ENCODE results near the gene GRIN2A. TPM values are rescaled to one million over a fixed set of nuclear protein-coding genes. Genes with fewer than 3 reads are reported as not detected.
"Not testable (repeated sequence)": the region's sequence is repeated elsewhere in the genome, so short reads cannot be mapped to it uniquely, and the experiment has no call there.

The GRIN2A gene
- polyA plus RNA-seq, 4 donors = 0.13 to 0.27 (median 0.19) TPM; not detected in 1

- DNase-seq = no peak
- no peak overlapping the region for H3K4me3 ChIP-seq (ENCODE audit: low read depth in 1 of 3, low read length in 3 of 3)
Observed at GRCh38 chr16:9900576-9900975, 281.7 kb downstream of the GRIN2A start.

DNA sequence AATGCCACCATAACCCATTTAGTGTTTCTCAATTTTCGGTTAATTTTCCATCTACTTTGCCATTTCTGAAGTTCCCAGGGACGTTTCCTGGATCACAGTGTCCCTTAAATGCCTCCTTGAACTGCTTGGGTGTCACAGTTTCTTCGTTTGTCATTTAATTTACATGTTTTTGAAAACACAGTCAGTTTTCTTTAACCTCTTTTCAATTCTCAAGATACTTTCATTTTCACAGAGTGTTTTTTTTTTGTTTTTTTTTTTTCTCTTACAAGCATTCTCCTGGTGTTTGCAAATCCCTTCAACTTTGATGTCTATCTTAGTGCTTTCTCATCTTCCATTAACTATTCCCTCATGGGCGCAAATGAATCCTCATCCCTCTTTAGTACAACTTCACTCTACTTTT lies 283.7 kb downstream of the GRIN2A start:
- no peak overlapping the region for H3K27ac ChIP-seq (ENCODE audit: low read depth in 1 of 3, low read length in 2 of 3)
- DNase-seq = no peak
- H3K4me3 ChIP-seq (ENCODE audit: low read depth in 1 of 3, low read length in 3 of 3) = no peak overlapping the region
- no peaks in the 10 kb centered on the region for H3K27me3 ChIP-seq (ENCODE audit: control insufficient read depth in 3 of 3, insufficient read depth in 3 of 3, low read length in 3 of 3)
- FAIRE-seq = no peak
- no peaks in the 10 kb centered on the region for H3K36me3 ChIP-seq (ENCODE audit: control insufficient read depth in 3 of 3, insufficient read depth in 2 of 3, low read depth in 1 of 3, low read length in 3 of 3)
- WGBS, 3 donors = 42 to 57% (median 48%) methylated on average over 4 of the region's 4 CpGs
- H3K4me1 ChIP-seq (ENCODE audit: control insufficient read depth in 3 of 3, insufficient read depth in 2 of 3, low read depth in 1 of 3, low read length in 2 of 3) = no peaks in the 10 kb centered on the region
- H3K9me3 ChIP-seq (ENCODE audit: control insufficient read depth in 2 of 2, insufficient read depth in 1 of 2, low read depth in 1 of 2, low read length in 1 of 2) = no peaks in the 10 kb centered on the region

More at GRCh38 chr16:9900576-9900975, 281.7 kb downstream of the GRIN2A start:
- Histone ChIP-seq H3K36me3 (ENCODE audit: control insufficient read depth in 3 of 3, insufficient read depth in 2 of 3, low read depth in 1 of 3, low read length in 3 of 3) (no peaks in the 10 kb centered on the region), H3K27ac (ENCODE audit: low read depth in 1 of 3, low read length in 2 of 3) (no peak overlapping the region), H3K4me1 (ENCODE audit: control insufficient read depth in 3 of 3, insufficient read depth in 2 of 3, low read depth in 1 of 3, low read length in 2 of 3) (no peaks in the 10 kb centered on the region), H3K27me3 (ENCODE audit: control insufficient read depth in 3 of 3, insufficient read depth in 3 of 3, low read length in 3 of 3) (no peaks in the 10 kb centered on the region), H3K9me3 (ENCODE audit: control insufficient read depth in 2 of 2, insufficient read depth in 1 of 2, low read depth in 1 of 2, low read length in 1 of 2) (no peaks in the 10 kb centered on the region)
- FAIRE-seq = no peak
- WGBS, 3 donors = 65 to 86% (median 68%) methylated on average over 4 of the region's 4 CpGs

GRCh38 chr16:9898124-9898523 lies 284.1 kb downstream of the GRIN2A start:
- H3K27me3 ChIP-seq (ENCODE audit: control insufficient read depth in 3 of 3, insufficient read depth in 3 of 3, low read length in 3 of 3) = no peaks in the 10 kb centered on the region
- DNase-seq (no peak), FAIRE-seq (no peak)
- H3K4me3 ChIP-seq (ENCODE audit: low read depth in 1 of 3, low read length in 3 of 3) = no peak overlapping the region
- H3K4me1 ChIP-seq (ENCODE audit: control insufficient read depth in 3 of 3, insufficient read depth in 2 of 3, low read depth in 1 of 3, low read length in 2 of 3) = no peaks in the 10 kb centered on the region
- no peak overlapping the region for H3K27ac ChIP-seq (ENCODE audit: low read depth in 1 of 3, low read length in 2 of 3)
- no peaks in the 10 kb centered on the region for H3K9me3 ChIP-seq (ENCODE audit: control insufficient read depth in 2 of 2, insufficient read depth in 1 of 2, low read depth in 1 of 2, low read length in 1 of 2)
- H3K36me3 ChIP-seq (ENCODE audit: control insufficient read depth in 3 of 3, insufficient read depth in 2 of 3, low read depth in 1 of 3, low read length in 3 of 3) = no peaks in the 10 kb centered on the region
- 81% methylated on average over 2 of the region's 2 CpGs for whole genome bisulfite sequencing, 3 donors

DNA sequence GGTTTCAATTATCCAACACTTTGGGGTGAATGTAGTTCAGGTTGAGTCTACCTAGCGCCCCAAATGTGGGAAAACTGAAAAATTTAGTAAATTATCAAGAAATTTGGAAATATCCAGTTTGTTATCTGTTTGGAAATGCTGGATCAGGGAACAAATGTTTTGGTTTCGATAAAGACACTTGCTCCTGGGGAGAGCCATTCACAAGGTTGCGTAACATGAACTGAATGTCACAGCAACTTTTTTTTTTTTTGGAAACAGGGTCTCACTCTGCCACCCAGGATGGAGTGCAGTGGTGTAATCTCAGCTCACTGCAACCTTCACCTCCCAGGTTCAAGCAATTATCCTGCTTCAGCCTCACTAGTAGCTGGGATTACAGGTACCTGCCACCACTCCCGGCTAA lies 286.4 kb downstream of the GRIN2A start:
- Histone ChIP-seq H3K27me3 (ENCODE audit: control insufficient read depth in 3 of 3, insufficient read depth in 3 of 3, low read length in 3 of 3) (no peaks in the 10 kb centered on the region), H3K4me3 (ENCODE audit: low read depth in 1 of 3, low read length in 3 of 3) (no peak overlapping the region), H3K27ac (ENCODE audit: low read depth in 1 of 3, low read length in 2 of 3) (no peak overlapping the region), H3K4me1 (ENCODE audit: control insufficient read depth in 3 of 3, insufficient read depth in 2 of 3, low read depth in 1 of 3, low read length in 2 of 3) (no peaks in the 10 kb centered on the region), H3K9me3 (ENCODE audit: control insufficient read depth in 2 of 2, insufficient read depth in 1 of 2, low read depth in 1 of 2, low read length in 1 of 2) (no peaks in the 10 kb centered on the region), H3K36me3 (ENCODE audit: control insufficient read depth in 3 of 3, insufficient read depth in 2 of 3, low read depth in 1 of 3, low read length in 3 of 3) (no peaks in the 10 kb centered on the region)
- DNase-seq (no peak), FAIRE-seq (no peak)
- 67 to 82% (median 74%) methylated on average over 4 of the region's 4 CpGs for WGBS, 3 donors

DNA sequence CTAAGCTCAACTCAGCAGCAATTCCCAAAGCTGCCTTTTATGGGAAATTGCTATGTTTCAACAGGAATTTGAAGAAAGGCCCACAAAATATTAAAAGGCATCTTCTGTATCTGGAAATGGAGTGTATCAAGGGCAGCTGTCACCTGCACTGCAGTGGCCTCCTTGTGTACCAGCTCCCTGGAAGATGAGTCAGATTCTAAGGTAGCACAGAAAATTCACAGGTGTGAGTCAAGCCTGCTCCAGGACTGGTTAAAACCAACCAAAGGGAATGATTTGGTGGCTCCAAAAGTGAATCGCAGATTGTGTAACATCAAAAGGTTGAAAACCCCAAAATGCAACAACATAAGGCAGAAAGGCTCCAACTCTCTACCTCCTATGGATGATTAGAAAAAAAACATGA lies 296.4 kb downstream of the GRIN2A start:
- FAIRE-seq = no peak

GRCh38 chr16:9885467-9885866 lies 296.8 kb downstream of the GRIN2A start:
- no peak for FAIRE-seq
- WGBS, 3 donors = 33 to 55% (median 41%) methylated on average over 9 of the region's 9 CpGs
- no peaks in the 10 kb centered on the region for H3K4me1 ChIP-seq (ENCODE audit: control insufficient read depth in 3 of 3, insufficient read depth in 2 of 3, low read depth in 1 of 3, low read length in 2 of 3)
- H3K36me3 ChIP-seq (ENCODE audit: control insufficient read depth in 3 of 3, insufficient read depth in 2 of 3, low read depth in 1 of 3, low read length in 3 of 3) = no peaks in the 10 kb centered on the region
- DNase-seq = no peak
- H3K27ac ChIP-seq (ENCODE audit: low read depth in 1 of 3, low read length in 2 of 3) = no peak overlapping the region
- H3K27me3 ChIP-seq (ENCODE audit: control insufficient read depth in 3 of 3, insufficient read depth in 3 of 3, low read length in 3 of 3) = no peaks in the 10 kb centered on the region
- no peaks in the 10 kb centered on the region for H3K9me3 ChIP-seq (ENCODE audit: control insufficient read depth in 2 of 2, insufficient read depth in 1 of 2, low read depth in 1 of 2, low read length in 1 of 2)
- no peak overlapping the region for H3K4me3 ChIP-seq (ENCODE audit: low read depth in 1 of 3, low read length in 3 of 3)

More for the DNA sequence above, 296.4 kb downstream of the GRIN2A start:
- Histone ChIP-seq H3K27ac (ENCODE audit: low read depth in 1 of 3, low read length in 2 of 3) (no peak overlapping the region), H3K27me3 (ENCODE audit: control insufficient read depth in 3 of 3, insufficient read depth in 3 of 3, low read length in 3 of 3) (no peaks in the 10 kb centered on the region), H3K4me1 (ENCODE audit: control insufficient read depth in 3 of 3, insufficient read depth in 2 of 3, low read depth in 1 of 3, low read length in 2 of 3) (no peaks in the 10 kb centered on the region), H3K4me3 (ENCODE audit: low read depth in 1 of 3, low read length in 3 of 3) (no peak overlapping the region), H3K36me3 (ENCODE audit: control insufficient read depth in 3 of 3, insufficient read depth in 2 of 3, low read depth in 1 of 3, low read length in 3 of 3) (no peaks in the 10 kb centered on the region), H3K9me3 (ENCODE audit: control insufficient read depth in 2 of 2, insufficient read depth in 1 of 2, low read depth in 1 of 2, low read length in 1 of 2) (no peaks in the 10 kb centered on the region)
- no peak for DNase-seq
- 91 to 96% (median 92%) methylated on average over 1 of the region's 1 CpG for WGBS, 3 donors

GRCh38 chr16:9875981-9876380 lies 306.2 kb downstream of the GRIN2A start:
- DNase-seq, FAIRE-seq: not testable (repeated sequence)

DNA sequence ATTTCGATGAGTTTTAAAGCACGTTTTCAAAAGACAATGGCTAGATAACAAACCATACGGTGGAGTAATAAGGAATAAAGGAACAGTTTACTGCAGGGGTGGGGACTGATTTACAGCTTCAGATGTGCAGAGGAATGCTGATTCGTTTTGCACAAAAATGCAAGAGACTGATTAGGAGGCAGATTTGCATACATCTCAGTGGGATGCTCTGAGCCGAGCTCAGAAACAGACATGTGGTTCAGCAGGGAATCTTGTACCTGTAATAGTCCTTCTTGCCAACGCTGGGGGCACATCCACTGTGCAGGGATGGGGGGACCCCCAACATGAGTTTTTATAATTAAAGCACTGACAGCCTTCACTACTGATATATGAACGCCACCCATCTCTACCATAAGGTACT lies 308.0 kb downstream of the GRIN2A start:
- Histone ChIP-seq H3K27me3 (ENCODE audit: control insufficient read depth in 3 of 3, insufficient read depth in 3 of 3, low read length in 3 of 3) (no peaks in the 10 kb centered on the region), H3K4me1 (ENCODE audit: control insufficient read depth in 3 of 3, insufficient read depth in 2 of 3, low read depth in 1 of 3, low read length in 2 of 3) (no peaks in the 10 kb centered on the region), H3K4me3 (ENCODE audit: low read depth in 1 of 3, low read length in 3 of 3) (no peak overlapping the region), H3K36me3 (ENCODE audit: control insufficient read depth in 3 of 3, insufficient read depth in 2 of 3, low read depth in 1 of 3, low read length in 3 of 3) (no peaks in the 10 kb centered on the region), H3K9me3 (ENCODE audit: control insufficient read depth in 2 of 2, insufficient read depth in 1 of 2, low read depth in 1 of 2, low read length in 1 of 2) (no peaks in the 10 kb centered on the region), H3K27ac (ENCODE audit: low read depth in 1 of 3, low read length in 2 of 3) (no peak overlapping the region)
- DNase-seq = no peak
- WGBS, 3 donors = 52 to 59% (median 55%) methylated on average over 7 of the region's 7 CpGs
- no peak for FAIRE-seq

More at GRCh38 chr16:9875981-9876380, 306.2 kb downstream of the GRIN2A start:
- not testable (repeated sequence) for H3K27me3 ChIP-seq (ENCODE audit: control insufficient read depth in 3 of 3, insufficient read depth in 3 of 3, low read length in 3 of 3); H3K9me3 ChIP-seq (ENCODE audit: control insufficient read depth in 2 of 2, insufficient read depth in 1 of 2, low read depth in 1 of 2, low read length in 1 of 2); H3K36me3 ChIP-seq (ENCODE audit: control insufficient read depth in 3 of 3, insufficient read depth in 2 of 3, low read depth in 1 of 3, low read length in 3 of 3); H3K4me1 ChIP-seq (ENCODE audit: control insufficient read depth in 3 of 3, insufficient read depth in 2 of 3, low read depth in 1 of 3, low read length in 2 of 3); H3K4me3 ChIP-seq (ENCODE audit: low read depth in 1 of 3, low read length in 3 of 3); H3K27ac ChIP-seq (ENCODE audit: low read depth in 1 of 3, low read length in 2 of 3)
- WGBS, 3 donors = 35 to 58% (median 42%) methylated on average over 3 of the region's 3 CpGs

- Histone ChIP-seq H3K4me3 (ENCODE audit: low read depth in 1 of 3, low read length in 3 of 3) (no peak overlapping the region), H3K27ac (ENCODE audit: low read depth in 1 of 3, low read length in 2 of 3) (no peak overlapping the region), H3K4me1 (ENCODE audit: control insufficient read depth in 3 of 3, insufficient read depth in 2 of 3, low read depth in 1 of 3, low read length in 2 of 3) (no peaks in the 10 kb centered on the region), H3K27me3 (ENCODE audit: control insufficient read depth in 3 of 3, insufficient read depth in 3 of 3, low read length in 3 of 3) (no peaks in the 10 kb centered on the region), H3K36me3 (ENCODE audit: control insufficient read depth in 3 of 3, insufficient read depth in 2 of 3, low read depth in 1 of 3, low read length in 3 of 3) (no peaks in the 10 kb centered on the region), H3K9me3 (ENCODE audit: control insufficient read depth in 2 of 2, insufficient read depth in 1 of 2, low read depth in 1 of 2, low read length in 1 of 2) (no peaks in the 10 kb centered on the region)
- FAIRE-seq (no peak), DNase-seq (no peak)
- 54 to 66% (median 57%) methylated on average over 2 of the region's 2 CpGs for WGBS, 3 donors
Observed at GRCh38 chr16:9870962-9871361, 311.3 kb downstream of the GRIN2A start.
